Gastroesophageal sphincter (tissue), 3 donors: ENCODE data around the gene TEX26.

Source experiments
- POLR2A ChIP-seq, 2 donors: fragments of 450-650 bp; IDR thresholded peaks; one replicate each; pipeline ENCODE4 v1.6.1; 2017; ENCODE audit warnings: antibody characterized with exemption in 2 of 2, mild to moderate bottlenecking in 2 of 2, moderate library complexity in 1 of 2
- TF ChIP-seq, protein P1 (sequence below), 4 experiments: fragments of 200-600 bp in 2 of 4; fragments of 450-650 bp in 2 of 4; sonication (generic) in 1 of 4; IDR thresholded peaks; one replicate each; pipeline ENCODE4 v1.5.1; 2017 to 2019; ENCODE audit warnings: antibody characterized with exemption in 4 of 4, mild to moderate bottlenecking in 2 of 4, moderate library complexity in 2 of 4

DNA sequence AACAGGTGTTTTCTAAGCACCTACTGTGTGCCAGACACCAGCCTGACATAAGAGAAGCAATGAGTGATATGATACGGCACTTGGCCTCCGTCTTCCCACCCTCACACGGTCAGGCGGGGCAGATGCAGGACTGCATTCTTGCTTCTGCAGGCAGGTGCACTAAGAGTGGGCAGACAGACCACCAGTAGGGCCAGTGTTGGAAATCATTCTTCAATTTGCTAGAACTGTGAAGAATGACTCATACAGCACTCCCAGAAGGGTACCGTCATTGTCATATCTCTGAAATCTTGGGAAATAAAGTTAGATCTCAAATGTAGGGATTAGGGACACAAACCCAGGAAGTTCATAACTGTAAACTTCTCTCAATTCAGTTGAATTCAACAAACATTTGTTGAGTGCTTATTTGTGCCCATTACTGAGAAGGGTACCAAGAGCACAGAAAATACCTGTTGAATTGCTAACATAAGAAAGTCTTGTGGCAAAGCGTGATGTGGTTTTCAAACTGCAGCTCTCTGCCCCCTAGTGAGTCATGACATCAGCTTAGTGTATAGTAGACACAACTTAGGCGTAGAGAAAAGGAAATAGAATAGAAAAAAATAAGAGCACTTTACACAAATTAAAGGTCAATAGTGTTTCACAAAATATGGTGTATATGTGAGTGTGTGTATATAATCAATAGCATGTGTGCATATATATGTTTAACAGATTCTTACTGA is 76.1 kb downstream of the TEX26 start:
- no peak for TF ChIP-seq POLR2A (IDR thresholded peaks at IDR 0.05)
- TF ChIP-seq, protein P1, sequence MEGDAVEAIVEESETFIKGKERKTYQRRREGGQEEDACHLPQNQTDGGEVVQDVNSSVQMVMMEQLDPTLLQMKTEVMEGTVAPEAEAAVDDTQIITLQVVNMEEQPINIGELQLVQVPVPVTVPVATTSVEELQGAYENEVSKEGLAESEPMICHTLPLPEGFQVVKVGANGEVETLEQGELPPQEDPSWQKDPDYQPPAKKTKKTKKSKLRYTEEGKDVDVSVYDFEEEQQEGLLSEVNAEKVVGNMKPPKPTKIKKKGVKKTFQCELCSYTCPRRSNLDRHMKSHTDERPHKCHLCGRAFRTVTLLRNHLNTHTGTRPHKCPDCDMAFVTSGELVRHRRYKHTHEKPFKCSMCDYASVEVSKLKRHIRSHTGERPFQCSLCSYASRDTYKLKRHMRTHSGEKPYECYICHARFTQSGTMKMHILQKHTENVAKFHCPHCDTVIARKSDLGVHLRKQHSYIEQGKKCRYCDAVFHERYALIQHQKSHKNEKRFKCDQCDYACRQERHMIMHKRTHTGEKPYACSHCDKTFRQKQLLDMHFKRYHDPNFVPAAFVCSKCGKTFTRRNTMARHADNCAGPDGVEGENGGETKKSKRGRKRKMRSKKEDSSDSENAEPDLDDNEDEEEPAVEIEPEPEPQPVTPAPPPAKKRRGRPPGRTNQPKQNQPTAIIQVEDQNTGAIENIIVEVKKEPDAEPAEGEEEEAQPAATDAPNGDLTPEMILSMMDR (IDR thresholded peaks at IDR 0.05), result no peak
